ENCODE measurements around the gene ZNF615. TPM values are rescaled to one million over a fixed set of nuclear protein-coding genes. Genes with fewer than 3 reads are reported as not detected.
"Not testable (repeated sequence)": the region's sequence is repeated elsewhere in the genome, so short reads cannot be mapped to it uniquely, and the experiment has no call there.

Gene ZNF615
- 7.3 and 7.9 TPM in 2 replicates for total RNA-seq (2014; rRNA removed; shearing (Covaris generic))
- 1.6 and 14.8 TPM in 2 replicates for polyA plus RNA-seq (2014; cell fraction: nucleus; rRNA removed)

DNA sequence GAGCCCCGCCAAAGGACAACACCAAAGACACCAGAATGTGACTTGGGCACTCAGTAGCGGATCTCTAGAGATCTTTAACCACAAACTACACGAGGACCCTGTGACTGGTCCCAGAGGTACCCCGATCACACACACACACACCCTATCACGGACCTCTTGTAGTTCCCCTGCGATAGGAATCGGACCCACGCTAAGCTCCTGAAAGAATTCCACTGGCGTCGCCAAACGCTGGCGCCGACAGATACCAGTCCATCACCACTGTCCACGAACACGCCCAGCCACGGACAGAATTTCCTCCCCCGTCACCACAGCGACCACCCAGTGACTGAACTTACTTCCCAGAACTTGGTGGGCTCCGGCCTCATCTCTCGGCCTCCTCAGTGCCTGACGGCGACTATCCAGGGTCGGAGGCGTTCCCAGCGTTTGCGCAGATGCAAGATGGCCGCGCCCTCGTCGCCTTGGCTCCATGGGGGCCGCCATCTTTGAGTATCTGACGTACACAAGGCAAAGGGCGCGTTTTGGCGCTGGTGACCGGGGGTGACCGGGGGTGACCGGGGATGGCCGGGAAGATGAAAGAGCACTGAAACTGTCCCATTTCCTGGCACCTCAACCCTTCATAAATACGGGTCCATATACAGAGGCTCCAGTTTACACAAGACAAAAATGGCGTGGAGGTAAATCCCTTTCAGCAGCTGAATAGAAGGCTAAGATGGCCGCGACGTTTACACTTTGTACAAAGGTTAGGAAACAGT, at the start of gene ZNF615:
ZNF615 (minus strand) TSS at position 406 of the 752 bp plus-strand sequence. CDS start 4,500 bp downstream, outside the sequence.
- peak; percentile 65 for DNase-seq (ENCODE audit: extremely low read depth, low read depth)

GRCh38 chr19:52056480-52056879, 48.5 kb upstream of the ZNF615 start:
- not testable (repeated sequence) for DNase-seq (ENCODE audit: extremely low read depth, low read depth)

GRCh38 chr19:52051736-52052135, 43.7 kb upstream of the ZNF615 start:
- not testable (repeated sequence) for DNase-seq (ENCODE audit: extremely low read depth, low read depth)

DNA sequence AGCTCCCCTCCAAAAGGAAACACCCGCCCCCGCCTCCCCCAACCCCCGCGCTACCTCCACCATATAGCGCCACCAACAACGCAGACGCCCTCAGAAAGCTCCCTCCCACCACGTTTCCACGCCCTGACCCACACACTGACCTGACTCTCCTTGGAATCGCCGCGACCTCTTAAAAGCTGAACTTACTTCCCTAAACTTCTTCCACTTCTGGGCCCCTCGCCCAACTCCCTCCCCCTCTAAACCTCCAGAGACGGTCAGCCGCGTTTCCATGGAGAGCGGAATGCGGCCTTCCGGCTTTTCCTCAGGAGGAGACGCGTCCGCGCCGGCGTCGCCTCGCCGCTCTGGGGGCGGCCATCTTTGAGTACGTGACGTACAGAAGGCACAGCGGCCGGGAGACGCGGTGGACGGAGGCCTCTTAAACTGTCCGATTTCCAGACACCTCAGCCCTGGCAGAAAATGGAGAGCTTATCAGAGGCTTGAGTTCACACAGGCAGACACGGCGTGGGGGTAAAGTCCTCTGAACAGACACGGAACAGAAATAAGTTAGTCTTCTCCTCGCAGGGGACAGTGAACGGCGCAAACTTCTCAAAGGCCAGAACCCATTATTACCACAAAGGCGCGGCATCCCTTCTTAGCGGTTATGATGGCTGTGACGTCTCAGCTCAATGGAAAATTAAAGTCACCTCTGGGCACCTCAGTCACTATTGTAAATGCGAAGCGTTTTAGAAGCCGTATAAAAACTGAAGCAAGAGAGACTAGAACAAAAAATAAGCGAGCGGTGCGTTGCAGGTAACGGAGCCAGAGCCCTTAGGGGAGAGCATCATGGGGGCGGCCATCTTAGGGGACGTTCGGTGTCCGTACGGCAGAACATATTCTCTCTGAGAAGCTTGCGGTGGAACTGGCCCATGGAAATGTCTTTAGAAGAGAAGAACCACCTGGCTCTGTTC, 40.8 kb upstream of the ZNF615 start, which contains the start of gene ZNF432:
ZNF432 (minus strand) TSS at position 284 of the 947 bp plus-strand sequence. CDS start 1,970 bp downstream, outside the sequence.
- peak; percentile 76 for DNase-seq (ENCODE audit: extremely low read depth, low read depth)

GRCh38 chr19:52039169-52039568, 31.2 kb upstream of the ZNF615 start:
- DNase-seq (ENCODE audit: extremely low read depth, low read depth) = no peak

DNA sequence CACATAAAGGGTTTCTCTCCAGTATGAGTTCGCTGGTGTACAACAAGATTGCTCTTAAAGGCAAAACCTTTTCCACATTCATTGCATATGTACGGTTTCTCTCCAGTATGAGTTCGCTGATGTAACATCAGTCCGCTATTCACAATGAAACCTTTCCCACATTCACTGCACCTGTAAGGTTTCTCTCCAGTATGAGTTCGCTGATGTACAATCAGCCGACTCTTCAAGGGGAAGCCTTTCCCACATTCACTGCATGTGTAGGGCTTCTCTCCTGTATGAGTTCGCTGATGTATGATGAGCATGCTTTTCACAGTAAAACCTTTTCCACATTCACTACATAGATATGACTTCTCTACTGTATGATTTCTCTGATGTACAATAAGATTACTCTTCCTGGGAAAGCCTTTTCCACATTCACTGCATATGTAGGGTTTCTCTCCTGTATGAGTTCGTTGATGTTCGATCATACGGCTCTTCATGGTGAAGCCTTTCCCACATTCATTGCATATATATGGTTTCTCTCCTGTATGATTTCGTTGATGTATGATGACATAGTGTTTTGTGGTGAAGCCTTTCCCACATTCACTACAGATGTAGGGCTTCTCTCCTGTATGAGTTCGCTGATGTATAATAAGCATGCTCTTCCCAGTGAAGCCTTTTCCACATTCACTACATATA, 26.2 kb upstream of the ZNF615 start:
- no peak for DNase-seq (ENCODE audit: extremely low read depth, low read depth)

DNA sequence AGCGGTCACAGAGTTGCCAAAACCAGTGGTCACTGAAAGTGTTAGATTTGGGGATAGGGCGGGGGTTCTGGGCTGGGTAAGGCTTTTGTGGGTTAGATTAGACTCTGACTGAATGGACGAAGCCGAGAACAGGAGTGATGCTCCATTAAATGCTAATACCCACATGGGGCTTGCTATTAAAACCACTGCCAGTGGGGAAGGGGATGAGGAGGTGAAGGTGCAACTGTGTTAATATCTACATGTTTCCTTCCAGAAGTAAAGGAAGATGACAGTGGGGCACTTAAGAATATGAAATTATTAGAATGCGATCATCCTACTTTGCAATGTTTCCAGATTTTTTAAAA, 20.7 kb upstream of the ZNF615 start:
- no peak for DNase-seq (ENCODE audit: extremely low read depth, low read depth)

GRCh38 chr19:52028027-52028779, 20.2 kb upstream of the ZNF615 start, which contains the start of gene ZNF614:
Gene ZNF614, minus strand, starts transcription at chr19:52028379. Its CDS starts 2,634 bp downstream, at chr19:52025745.
- peak; percentile 79 for DNase-seq (ENCODE audit: extremely low read depth, low read depth)

DNA sequence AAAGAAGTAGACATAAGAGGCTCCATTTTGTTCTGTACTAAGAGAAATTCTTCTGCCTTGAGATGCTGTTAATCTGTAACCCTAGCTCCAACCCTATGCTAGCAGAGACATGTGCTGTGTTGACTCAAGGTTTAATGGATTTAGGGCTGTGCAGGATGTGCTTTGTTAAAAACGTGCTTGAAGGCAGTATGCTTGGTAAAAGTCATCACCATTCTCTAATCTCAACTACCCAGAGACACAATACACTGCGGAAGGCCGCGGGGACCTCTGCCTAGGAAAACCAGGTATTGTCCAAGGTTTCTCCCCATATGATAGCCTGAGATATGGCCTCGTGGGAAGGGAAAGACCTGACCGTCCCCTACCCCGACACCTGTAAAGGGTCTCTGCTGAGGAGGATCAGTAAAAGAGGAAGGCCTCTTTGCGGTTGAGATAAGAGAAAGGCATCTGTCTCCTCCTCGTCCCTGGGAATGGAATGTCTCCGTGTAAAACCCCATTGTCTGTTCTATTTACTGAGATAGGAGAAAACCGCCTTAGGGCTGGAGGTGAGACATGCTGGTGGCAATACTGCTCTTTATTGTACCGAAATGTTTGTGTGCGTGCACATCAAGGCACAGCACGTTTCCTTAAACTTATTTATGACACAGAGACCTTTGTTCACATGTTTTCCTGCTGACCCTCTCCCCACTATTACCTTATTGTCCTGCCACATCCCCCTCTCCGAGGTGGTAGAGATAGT, 18.4 kb upstream of the ZNF615 start:
- not testable (repeated sequence) for DNase-seq (ENCODE audit: extremely low read depth, low read depth)

GRCh38 chr19:52024478-52024877, 16.5 kb upstream of the ZNF615 start:
- not testable (repeated sequence) for DNase-seq (ENCODE audit: extremely low read depth, low read depth)

DNA sequence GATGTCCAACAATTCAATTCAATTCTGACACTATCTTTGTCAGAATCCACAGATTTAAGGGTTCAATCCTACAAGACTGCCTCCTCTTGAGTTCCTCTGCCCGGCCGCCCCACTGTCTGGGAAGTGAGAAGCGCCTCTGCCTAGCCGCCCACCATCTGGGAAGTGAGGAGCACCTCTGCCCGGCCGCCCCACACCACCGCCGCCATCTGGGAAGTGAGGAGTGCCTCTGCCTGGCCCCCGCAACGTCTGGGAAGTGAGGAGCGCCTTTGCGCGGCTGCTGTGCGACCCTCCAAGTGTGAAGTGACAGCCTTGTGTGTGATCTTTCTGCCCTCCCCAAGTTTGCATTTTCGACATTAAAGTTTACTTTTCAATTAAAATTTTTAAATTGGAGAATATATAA, 14.2 kb upstream of the ZNF615 start:
- DNase-seq (ENCODE audit: extremely low read depth, low read depth) = no peak

GRCh38 chr19:52020506-52020905, 12.5 kb upstream of the ZNF615 start:
- no peak for DNase-seq (ENCODE audit: extremely low read depth, low read depth)

DNA sequence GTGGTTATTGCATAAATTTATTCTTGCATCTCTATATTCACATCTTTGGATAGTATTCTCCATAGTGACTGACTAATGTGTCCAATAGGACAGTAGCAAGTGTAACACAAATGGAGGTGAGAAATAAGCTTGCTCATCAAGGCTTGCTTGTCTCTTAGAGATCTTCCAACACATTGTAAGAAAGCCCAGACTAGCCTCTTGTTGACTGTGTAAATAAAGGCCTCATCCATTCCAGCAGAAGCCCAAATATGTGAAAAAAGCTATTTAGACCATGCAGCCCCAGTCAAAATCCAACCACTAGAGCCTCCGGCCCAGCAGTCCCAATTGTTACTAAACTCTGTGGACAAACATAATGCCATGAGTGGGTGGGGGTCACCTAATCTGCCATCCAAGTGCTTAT, 2.7 kb upstream of the ZNF615 start:
- no peak for DNase-seq (ENCODE audit: extremely low read depth, low read depth)

DNA sequence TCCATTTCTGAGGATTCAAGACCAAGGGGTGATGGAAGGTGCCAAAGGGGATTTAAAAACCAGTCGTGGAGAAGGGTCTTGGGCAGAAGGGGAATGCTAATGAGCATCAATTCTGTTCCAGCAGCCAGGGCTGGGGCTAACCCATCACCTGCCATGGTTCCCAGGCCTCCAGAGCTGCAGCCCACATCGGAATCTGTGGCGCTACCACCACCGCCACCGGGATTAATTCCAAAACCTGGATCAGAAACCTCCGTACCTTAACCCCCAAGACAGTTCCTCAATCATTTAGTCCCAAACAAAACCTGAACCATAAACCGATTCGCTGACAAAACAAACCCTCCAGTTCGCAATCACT, 583 bp downstream of the ZNF615 start:
- no peak for DNase-seq (ENCODE audit: extremely low read depth, low read depth)

- no peak for DNase-seq (ENCODE audit: extremely low read depth, low read depth)
Measured at GRCh38 chr19:51994048-51994644, 13.9 kb downstream of the ZNF615 start.

DNA sequence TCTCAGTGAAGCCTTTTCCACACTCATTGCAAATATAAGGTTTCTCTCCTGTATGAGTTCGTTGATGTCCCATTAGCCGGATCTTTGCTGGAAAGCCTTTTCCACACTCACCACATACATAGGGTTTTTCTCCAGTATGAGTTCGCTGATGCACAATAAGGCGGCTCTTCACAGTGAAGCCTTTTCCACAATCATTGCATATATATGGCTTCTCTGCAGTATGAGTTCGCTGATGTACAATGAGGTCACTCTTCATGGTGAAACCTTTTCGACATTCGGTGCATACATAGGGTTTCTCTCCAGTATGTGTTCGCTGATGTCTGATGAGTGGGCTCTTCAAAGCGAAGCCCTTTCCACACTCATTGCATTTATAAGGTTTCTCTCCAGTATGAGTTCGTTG, 14.6 kb downstream of the ZNF615 start:
- DNase-seq (ENCODE audit: extremely low read depth, low read depth) = no peak

GRCh38 chr19:51986309-51987291, 21.4 kb downstream of the ZNF615 start, which contains the start of gene ZNF350:
Gene ZNF350, minus strand, starts transcription at chr19:51986840. Its CDS starts 12,480 bp downstream, at chr19:51974360.
- DNase-seq (ENCODE audit: extremely low read depth, low read depth) = peak; percentile 85

DNA sequence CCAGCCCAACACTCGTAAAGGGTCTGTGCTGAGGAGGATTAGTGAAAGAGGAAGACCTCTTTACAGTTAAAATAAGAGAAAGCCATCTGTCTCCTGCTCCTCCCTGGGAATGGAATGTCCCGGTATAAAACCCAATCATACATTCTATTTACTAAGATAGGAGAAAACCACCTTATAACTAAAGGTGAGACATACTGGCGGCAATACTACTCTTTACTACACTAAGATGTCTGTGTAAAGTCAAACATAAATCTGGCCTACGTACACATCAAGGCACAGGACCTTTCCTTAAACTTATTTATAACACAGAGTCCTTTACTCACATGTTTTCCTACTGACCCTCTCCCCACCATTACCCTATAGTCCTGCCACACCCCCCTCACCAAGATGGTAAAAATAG, 24.6 kb downstream of the ZNF615 start:
- DNase-seq (ENCODE audit: extremely low read depth, low read depth) = no peak
